Spleen (tissue), 11 donors: ENCODE measurements around the gene COQ4. TPM values are rescaled to one million over a fixed set of nuclear protein-coding genes. Genes with fewer than 3 reads are reported as not detected.

Experiments used
- DNase-seq: peaks from one replicate; pipeline ENCODE4 v3.0.0-alpha.2; 2020
- H3K27ac ChIP-seq, 8 donors: fragments of 200-600 bp; sonication (generic) in 7 of 8; 1 replicate in 4 of 8; 2 replicates in 4 of 8; pipeline versions ENCODE4 v1.5.0 to v1.8.0; 2016 to 2021; ENCODE audit warnings: inconsistent platforms in 4 of 8, mild to moderate bottlenecking in 4 of 8, moderate library complexity in 1 of 8
- H3K27me3 ChIP-seq, 7 donors: fragments of 200-600 bp; sonication (generic) in 6 of 7; replicated peaks in 1 of 7; 1 replicate in 4 of 7; 2 replicates in 3 of 7; pipeline versions ENCODE4 v1.5.0 to v1.8.0; 2016 to 2021; ENCODE audit warnings: inconsistent platforms in 3 of 7, mild to moderate bottlenecking in 1 of 7
- H3K36me3 ChIP-seq, 6 donors: fragments of 200-600 bp; sonication (generic) in 5 of 6; 1 replicate in 4 of 6; 2 replicates in 2 of 6; pipeline versions ENCODE4 v1.5.0 to v1.8.0; 2016 to 2021; ENCODE audit warnings: inconsistent platforms in 2 of 6
- H3K4me1 ChIP-seq, 6 donors: fragments of 200-600 bp; sonication (generic) in 5 of 6; 1 replicate in 3 of 6; 2 replicates in 3 of 6; pipeline versions ENCODE4 v1.5.0 to v1.8.0; 2016 to 2021; ENCODE audit warnings: inconsistent platforms in 3 of 6
- H3K4me3 ChIP-seq, 8 donors: fragments of 200-600 bp; sonication (generic) in 7 of 8; 1 replicate in 4 of 8; 2 replicates in 4 of 8; pipeline versions ENCODE4 v1.5.0 to v1.8.0; 2016 to 2021; ENCODE audit warnings: inconsistent platforms in 4 of 8, mild to moderate bottlenecking in 4 of 8, moderate library complexity in 2 of 8
- H3K9me3 ChIP-seq, 8 donors: fragments of 200-600 bp; sonication (generic) in 7 of 8; 1 replicate in 4 of 8; 2 replicates in 4 of 8; pipeline versions ENCODE4 v1.5.0 to v1.8.0; 2016 to 2021; ENCODE audit warnings: inconsistent platforms in 4 of 8
- POLR2A ChIP-seq, 3 donors: fragments of 450-650 bp; IDR thresholded peaks; one replicate each; pipeline ENCODE4 v1.5.1; 2017; ENCODE audit warnings: antibody characterized with exemption in 3 of 3, mild to moderate bottlenecking in 1 of 3
- POLR2AphosphoS5 ChIP-seq, 3 donors: sonication (generic); formaldehyde crosslinking; IDR thresholded peaks; one replicate each; pipeline ENCODE4 v1.5.1; 2017; ENCODE audit warnings: antibody characterized with exemption in 3 of 3
- WGBS, 5 donors: extraction: QIAGEN DNeasy Blood & Tissue Kit in 3 of 5; methylation state at CpG; one replicate each; pipeline versions ENCODE4 v1.1.5 to v1.1.7; 2013 to 2018; 5-methylcytosine and 5-hydroxymethylcytosine counted together
- intact Hi-C: fragments of 100-400 bp; cut with DNase I; formaldehyde crosslinking; loops from one replicate; pipeline ENCODE4 v1.15.0; 2023; ENCODE audit warnings: low total_unique reads
- polyA plus RNA-seq, 3 donors: library from polyadenylated mRNA; stranded (reverse); fragments of 200-250 nt; gene quantifications; one replicate each; pipeline ENCODE4 v1.2.1, GENCODE V29; 2013
- total RNA-seq, 7 donors: library from RNA; depleted of rRNA in 3 of 7; stranded (reverse); fragments of >200 nt in 3 of 7; fragmentation: NEBNext Ultra II Directional in 4 of 7; extraction: Animal tissue kit (Norgen Biotek cat#: 25700) in 4 of 7; gene quantifications; one replicate each; pipeline versions ENCODE4 v1.1.0 to v1.2.1, GENCODE V29; 2016 to 2021
- TF ChIP-seq, protein P1 (sequence below), 11 experiments: fragments of 200-600 bp in 7 of 11; fragments of 450-650 bp in 4 of 11; sonication (generic) in 4 of 11; IDR thresholded peaks in 8 of 11; conservative IDR thresholded peaks in 3 of 11; 1 replicate in 7 of 11; 2 replicates in 4 of 11; pipeline versions ENCODE4 v1.4.0 to v1.8.0; 2016 to 2021; ENCODE audit warnings: antibody characterized with exemption in 11 of 11, inconsistent platforms in 4 of 11, mild to moderate bottlenecking in 1 of 11
- donor health status: healthy with polysubstance abuse.
- donor health status: DM: no; HTN: no; CAD: no; lungs with moderate emphysema.
- donor health status: DM: no; HTN: no; CAD: no.
- donor health status: Bipolar disorder and iron deficiency.
- donor health status: healthy.
- donor health status: DM: no; HTN: no; CAD: no.
- donor health status: DM: yes; HTN: yes; CAD: no.

The COQ4 gene
- total and polyA plus RNA-seq, 10 donors, result 23.9 to 63.7 (median 38.2) TPM

DNA sequence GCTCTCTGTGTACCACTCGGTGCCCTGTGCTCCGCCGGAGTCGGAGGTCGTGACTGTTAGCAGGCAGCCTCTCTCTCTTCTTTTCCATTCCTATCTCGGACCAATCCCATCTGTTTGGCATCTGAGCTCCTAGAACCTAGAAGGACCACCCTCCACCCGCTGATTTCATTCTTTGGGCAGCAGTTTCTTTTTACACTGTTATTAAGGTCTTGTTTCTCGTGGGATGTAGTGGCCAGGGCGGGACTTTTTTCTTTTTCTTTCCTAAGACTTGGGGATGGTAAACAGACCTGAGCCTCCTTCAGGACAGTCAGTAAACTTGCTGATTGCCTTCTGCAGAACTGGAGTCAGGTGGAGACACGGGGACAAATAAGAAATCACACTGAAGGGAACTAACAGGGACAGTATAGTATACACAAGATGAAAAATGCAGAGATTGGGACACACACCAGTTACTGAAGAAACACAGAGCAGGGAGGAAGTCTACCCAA, 49.0 kb downstream of the COQ4 start:
- intact Hi-C loops, result no loop called here
- H3K36me3 ChIP-seq, result peaks cover 0 to 43% (median 10%) of the 10 kb centered on the region in 6 donors
- WGBS, 5 donors, result 0 to 1% (median 0%) methylated on average over 10 of the region's 10 CpGs
- no peaks in the 10 kb centered on the region for H3K27me3 ChIP-seq
- H3K4me1 ChIP-seq, result peaks cover 17 to 63% (median 38%) of the 10 kb centered on the region in 6 donors
- peak overlapping the region; percentile 73 to 94 (median 92) for H3K27ac ChIP-seq
- TF ChIP-seq POLR2AphosphoS5 (IDR thresholded peaks at IDR 0.05), result no peak
- H3K9me3 ChIP-seq, result no peaks in the 10 kb centered on the region
- DNase-seq, result no peak
- peak overlapping the region; percentile 85 to 97 (median 88) for H3K4me3 ChIP-seq

DNA sequence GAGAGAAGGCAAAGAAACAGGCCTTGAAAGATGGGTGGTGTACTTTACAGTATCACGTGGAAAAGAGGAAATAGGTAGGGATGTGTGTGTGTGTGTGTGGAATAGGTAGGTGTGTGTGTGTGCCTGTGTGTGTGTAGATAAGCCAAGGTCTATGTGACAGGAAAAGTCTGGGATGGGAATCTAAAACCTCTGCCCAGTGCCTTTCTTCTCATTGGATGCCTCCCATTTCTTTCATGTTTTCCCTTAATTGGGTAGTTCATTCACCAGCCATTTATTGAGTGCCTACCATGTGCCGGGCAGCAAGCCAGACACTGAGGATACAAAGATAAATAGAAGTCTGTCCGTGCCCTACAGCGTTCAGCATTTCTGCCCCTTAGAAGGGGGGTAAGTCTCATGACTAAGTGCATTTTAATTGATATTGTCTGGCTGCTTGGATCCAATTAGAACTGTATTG, 49.6 kb downstream of the COQ4 start:
- H3K4me1 ChIP-seq, result peaks cover 17 to 63% (median 38%) of the 10 kb centered on the region in 6 donors
- peak overlapping the region; percentile 85 to 97 (median 88) for H3K4me3 ChIP-seq
- intact Hi-C loops, result no loop called here
- DNase-seq, result no peak
- 21 to 37% (median 22%) methylated on average over 4 of the region's 4 CpGs for WGBS, 5 donors
- no peaks in the 10 kb centered on the region for H3K27me3 ChIP-seq
- H3K36me3 ChIP-seq, result peaks cover 0 to 46% (median 10%) of the 10 kb centered on the region in 6 donors
- H3K27ac ChIP-seq, result peak overlapping the region in 6 of 8 donors; percentile 20 to 94 (median 94)
- no peaks in the 10 kb centered on the region for H3K9me3 ChIP-seq
- TF ChIP-seq, protein P1, sequence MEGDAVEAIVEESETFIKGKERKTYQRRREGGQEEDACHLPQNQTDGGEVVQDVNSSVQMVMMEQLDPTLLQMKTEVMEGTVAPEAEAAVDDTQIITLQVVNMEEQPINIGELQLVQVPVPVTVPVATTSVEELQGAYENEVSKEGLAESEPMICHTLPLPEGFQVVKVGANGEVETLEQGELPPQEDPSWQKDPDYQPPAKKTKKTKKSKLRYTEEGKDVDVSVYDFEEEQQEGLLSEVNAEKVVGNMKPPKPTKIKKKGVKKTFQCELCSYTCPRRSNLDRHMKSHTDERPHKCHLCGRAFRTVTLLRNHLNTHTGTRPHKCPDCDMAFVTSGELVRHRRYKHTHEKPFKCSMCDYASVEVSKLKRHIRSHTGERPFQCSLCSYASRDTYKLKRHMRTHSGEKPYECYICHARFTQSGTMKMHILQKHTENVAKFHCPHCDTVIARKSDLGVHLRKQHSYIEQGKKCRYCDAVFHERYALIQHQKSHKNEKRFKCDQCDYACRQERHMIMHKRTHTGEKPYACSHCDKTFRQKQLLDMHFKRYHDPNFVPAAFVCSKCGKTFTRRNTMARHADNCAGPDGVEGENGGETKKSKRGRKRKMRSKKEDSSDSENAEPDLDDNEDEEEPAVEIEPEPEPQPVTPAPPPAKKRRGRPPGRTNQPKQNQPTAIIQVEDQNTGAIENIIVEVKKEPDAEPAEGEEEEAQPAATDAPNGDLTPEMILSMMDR (IDR thresholded peaks at IDR 0.05 in 8 of 11, conservative IDR thresholded peaks at IDR 0.05 in 3 of 11), result no peak
- TF ChIP-seq POLR2AphosphoS5 (IDR thresholded peaks at IDR 0.05) (peak in 1 of 3 donors; percentile 59), POLR2A (IDR thresholded peaks at IDR 0.05) (no peak)

DNA sequence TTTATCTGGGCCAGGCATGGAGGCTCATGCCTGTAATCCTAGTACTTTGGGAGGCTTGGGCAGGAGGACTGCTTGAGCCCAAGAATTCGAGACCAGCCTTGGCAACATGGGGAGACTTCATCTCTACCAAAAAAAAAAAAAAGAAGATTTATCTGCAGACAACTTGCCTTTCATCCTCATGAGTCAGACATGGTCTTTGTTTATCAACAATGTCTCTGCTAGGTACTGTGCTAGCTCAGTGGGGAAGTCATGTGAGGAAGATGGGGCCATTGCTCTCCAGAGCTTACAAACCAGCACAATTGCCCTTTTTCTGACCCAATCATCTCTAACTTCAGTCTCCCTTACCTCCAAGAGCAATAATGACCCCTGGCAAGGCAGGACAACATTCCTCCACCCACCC, 50.1 kb downstream of the COQ4 start:
- Histone ChIP-seq H3K27ac (peak overlapping the region in 6 of 8 donors; percentile 20 to 94 (median 94)), H3K4me1 (peaks cover 17 to 63% (median 38%) of the 10 kb centered on the region in 6 donors), H3K27me3 (no peaks in the 10 kb centered on the region), H3K36me3 (peaks cover 0 to 52% (median 11%) of the 10 kb centered on the region in 6 donors), H3K9me3 (no peaks in the 10 kb centered on the region), H3K4me3 (peak overlapping the region in 2 of 8 donors; percentile 89 to 91)
- intact Hi-C loops, result no loop called here
- no peak for TF ChIP-seq POLR2A (IDR thresholded peaks at IDR 0.05)
- TF ChIP-seq, protein P1 (IDR thresholded peaks at IDR 0.05 in 8 of 11, conservative IDR thresholded peaks at IDR 0.05 in 3 of 11), result no peak
- TF ChIP-seq POLR2AphosphoS5 (IDR thresholded peaks at IDR 0.05), result no peak
- 78 to 100% (median 100%) methylated on average over 1 of the region's 1 CpG for WGBS, 5 donors
- no peak for DNase-seq

DNA sequence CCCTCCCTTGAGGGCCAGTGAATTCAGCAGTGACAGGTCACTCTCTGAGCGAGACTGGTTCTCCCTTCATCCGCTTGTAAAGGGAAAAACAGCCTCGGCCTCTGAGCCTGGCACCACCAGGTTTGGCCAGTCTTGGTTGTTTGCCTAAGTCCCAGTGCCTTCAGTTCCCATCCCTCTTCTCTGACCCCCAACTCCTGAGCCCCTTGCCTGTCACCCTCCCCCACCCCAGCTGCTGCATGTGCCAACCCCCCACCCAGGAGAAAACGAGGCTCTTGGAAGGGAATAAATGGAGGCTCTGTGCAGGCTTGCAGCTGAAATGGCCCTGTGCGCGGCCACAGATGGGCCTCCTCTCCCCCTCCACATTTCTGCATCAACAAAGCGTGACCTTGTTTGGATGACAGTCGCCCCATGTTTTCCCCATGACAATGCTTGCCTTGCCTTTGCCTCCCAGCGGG, 51.6 kb downstream of the COQ4 start:
- Histone ChIP-seq H3K27me3 (no peaks in the 10 kb centered on the region), H3K4me1 (peaks cover 17 to 63% (median 38%) of the 10 kb centered on the region in 6 donors), H3K4me3 (no peak overlapping the region), H3K36me3 (peaks cover 0 to 66% (median 26%) of the 10 kb centered on the region in 6 donors), H3K9me3 (no peaks in the 10 kb centered on the region), H3K27ac (peak overlapping the region in 2 of 8 donors; percentile 93 to 94)
- 86 to 96% (median 93%) methylated on average over 6 to 9 of the region's 9 CpGs for WGBS, 5 donors
- no peak for DNase-seq
- intact Hi-C loops, result no loop called here
- TF ChIP-seq POLR2AphosphoS5 (IDR thresholded peaks at IDR 0.05), result no peak
- TF ChIP-seq POLR2A (IDR thresholded peaks at IDR 0.05), result no peak
- TF ChIP-seq, protein P1 (IDR thresholded peaks at IDR 0.05 in 8 of 11, conservative IDR thresholded peaks at IDR 0.05 in 3 of 11), result no peak
